ENCODE measurements around the gene ARHGEF9. TPM values are rescaled to one million over a fixed set of nuclear protein-coding genes. Genes with fewer than 3 reads are reported as not detected.

Gene ARHGEF9
- total RNA-seq, 6 donors from 2014 or later: 11.7 to 43.0 (median 17.9) TPM

DNA sequence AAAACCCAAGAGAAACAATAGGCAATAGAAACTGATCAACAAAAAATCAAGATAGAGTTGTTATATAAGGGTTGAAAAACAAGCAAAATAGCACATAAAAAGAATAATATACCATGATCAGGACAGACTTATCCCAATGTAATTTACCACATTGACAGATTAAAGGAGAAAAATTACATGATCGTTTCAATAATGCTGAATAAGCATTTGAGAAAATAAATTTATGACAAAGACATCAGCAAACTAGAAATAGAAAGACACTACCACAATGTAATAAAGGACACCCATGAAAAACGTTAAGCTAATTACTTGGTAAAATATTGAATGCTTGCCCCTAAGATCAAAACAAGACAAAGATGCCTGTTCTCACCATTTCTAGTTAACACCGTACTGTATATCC lies 105.6 kb downstream of the ARHGEF9 start:
- H3K27ac ChIP-seq: no peak overlapping the region
- no peak overlapping the region for H3K4me3 ChIP-seq
- no peaks in the 10 kb centered on the region for H3K27me3 ChIP-seq
- no peaks in the 10 kb centered on the region for H3K4me1 ChIP-seq
- 79 to 94% methylated on average over 3 of the region's 3 CpGs for WGBS, 2 donors
- no peaks in the 10 kb centered on the region for H3K9me3 ChIP-seq
- ATAC-seq (ENCODE audit: low FRiP score in 2 of 2) (no peak), DNase-seq (no peak)
- H3K36me3 ChIP-seq: peaks cover 0 to 6% (median 0%) of the 10 kb centered on the region in 4 donors
- TF ChIP-seq POLR2A (IDR thresholded peaks at IDR 0.05) (no peak), EP300 (IDR thresholded peaks at IDR 0.05) (no peak), POLR2AphosphoS5 (IDR thresholded peaks at IDR 0.05) (no peak)
- TF ChIP-seq, protein P1, sequence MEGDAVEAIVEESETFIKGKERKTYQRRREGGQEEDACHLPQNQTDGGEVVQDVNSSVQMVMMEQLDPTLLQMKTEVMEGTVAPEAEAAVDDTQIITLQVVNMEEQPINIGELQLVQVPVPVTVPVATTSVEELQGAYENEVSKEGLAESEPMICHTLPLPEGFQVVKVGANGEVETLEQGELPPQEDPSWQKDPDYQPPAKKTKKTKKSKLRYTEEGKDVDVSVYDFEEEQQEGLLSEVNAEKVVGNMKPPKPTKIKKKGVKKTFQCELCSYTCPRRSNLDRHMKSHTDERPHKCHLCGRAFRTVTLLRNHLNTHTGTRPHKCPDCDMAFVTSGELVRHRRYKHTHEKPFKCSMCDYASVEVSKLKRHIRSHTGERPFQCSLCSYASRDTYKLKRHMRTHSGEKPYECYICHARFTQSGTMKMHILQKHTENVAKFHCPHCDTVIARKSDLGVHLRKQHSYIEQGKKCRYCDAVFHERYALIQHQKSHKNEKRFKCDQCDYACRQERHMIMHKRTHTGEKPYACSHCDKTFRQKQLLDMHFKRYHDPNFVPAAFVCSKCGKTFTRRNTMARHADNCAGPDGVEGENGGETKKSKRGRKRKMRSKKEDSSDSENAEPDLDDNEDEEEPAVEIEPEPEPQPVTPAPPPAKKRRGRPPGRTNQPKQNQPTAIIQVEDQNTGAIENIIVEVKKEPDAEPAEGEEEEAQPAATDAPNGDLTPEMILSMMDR (IDR thresholded peaks at IDR 0.05): no peak

- H3K27me3 ChIP-seq: no peaks in the 10 kb centered on the region
- WGBS, 2 donors: 75 to 92% methylated on average over 2 of the region's 2 CpGs
- no peaks in the 10 kb centered on the region for H3K9me3 ChIP-seq
- DNase-seq (no peak), ATAC-seq (ENCODE audit: low FRiP score in 2 of 2) (no peak)
- H3K36me3 ChIP-seq: peaks cover 0 to 9% (median 3%) of the 10 kb centered on the region in 4 donors
- no peak overlapping the region for H3K27ac ChIP-seq
- no peak overlapping the region for H3K4me3 ChIP-seq
- H3K4me1 ChIP-seq: no peaks in the 10 kb centered on the region
- TF ChIP-seq EP300 (IDR thresholded peaks at IDR 0.05) (no peak), POLR2A (IDR thresholded peaks at IDR 0.05) (no peak), POLR2AphosphoS5 (IDR thresholded peaks at IDR 0.05) (no peak)
- TF ChIP-seq, protein P1 (IDR thresholded peaks at IDR 0.05): no peak
Observed at GRCh38 chrX:63675716-63676115, 109.3 kb downstream of the ARHGEF9 start.

- H3K27ac ChIP-seq: no peak overlapping the region
- H3K27me3 ChIP-seq: no peaks in the 10 kb centered on the region
- TF ChIP-seq, protein P1 (IDR thresholded peaks at IDR 0.05): no peak
- TF ChIP-seq POLR2A (IDR thresholded peaks at IDR 0.05) (no peak), EP300 (IDR thresholded peaks at IDR 0.05) (no peak), POLR2AphosphoS5 (IDR thresholded peaks at IDR 0.05) (no peak)
- no peaks in the 10 kb centered on the region for H3K9me3 ChIP-seq
- no peaks in the 10 kb centered on the region for H3K4me1 ChIP-seq
- no peak for ATAC-seq (ENCODE audit: low FRiP score in 2 of 2)
- no peak overlapping the region for H3K4me3 ChIP-seq
- H3K36me3 ChIP-seq: peaks cover 0 to 9% (median 3%) of the 10 kb centered on the region in 4 donors
- 95% methylated on average over 4 of the region's 4 CpGs for WGBS, 2 donors
- no peak for DNase-seq
Observed at GRCh38 chrX:63673896-63674295, 111.1 kb downstream of the ARHGEF9 start.

- no peak for DNase-seq
- Histone ChIP-seq H3K9me3 (no peaks in the 10 kb centered on the region), H3K27me3 (no peaks in the 10 kb centered on the region), H3K36me3 (no peaks in the 10 kb centered on the region), H3K27ac (no peak overlapping the region), H3K4me3 (no peak overlapping the region), H3K4me1 (no peaks in the 10 kb centered on the region)
- no peak for TF ChIP-seq POLR2A (IDR thresholded peaks at IDR 0.05)
- ATAC-seq (ENCODE audit: low FRiP score in 2 of 2): no peak
Observed at GRCh38 chrX:63664741-63665140, 120.3 kb downstream of the ARHGEF9 start.

- H3K4me3 ChIP-seq: no peak overlapping the region
- H3K27me3 ChIP-seq: no peaks in the 10 kb centered on the region
- no peak overlapping the region for H3K27ac ChIP-seq
- ATAC-seq (ENCODE audit: low FRiP score in 2 of 2): no peak
- WGBS, 2 donors: 47% methylated on average over 1 of the region's 1 CpG
- no peaks in the 10 kb centered on the region for H3K36me3 ChIP-seq
- no peaks in the 10 kb centered on the region for H3K4me1 ChIP-seq
- H3K9me3 ChIP-seq: no peaks in the 10 kb centered on the region
- TF ChIP-seq POLR2A (IDR thresholded peaks at IDR 0.05) (no peak), POLR2AphosphoS5 (IDR thresholded peaks at IDR 0.05) (no peak), EP300 (IDR thresholded peaks at IDR 0.05) (no peak)
- TF ChIP-seq, protein P1 (IDR thresholded peaks at IDR 0.05): no peak
- DNase-seq: no peak
Observed at GRCh38 chrX:63664083-63664482, 120.9 kb downstream of the ARHGEF9 start.

All from upper lobe of left lung (tissue), 6 donors.